Anterior cingulate cortex (tissue), 58 donors: ENCODE data around the gene COMT.
"Not testable (repeated sequence)": the region's sequence is repeated elsewhere in the genome, so short reads cannot be mapped to it uniquely, and the experiment has no call there.

Experiments used
- DNase-seq, 58 donors: peaks; one replicate each; lab custom pipeline; 2025; lab: John Stamatoyannopoulos, UW

The COMT gene

GRCh38 chr22:19906864-19907263, 34.7 kb upstream of the COMT start:
- not testable (repeated sequence) for DNase-seq

- not testable (repeated sequence) for DNase-seq
Measured at GRCh38 chr22:19907902-19908301, 33.7 kb upstream of the COMT start.

GRCh38 chr22:19909350-19910179, 32.0 kb upstream of the COMT start:
- DNase-seq: peak in 53 of 58 donors; percentile 22 to 87 (median 59)

GRCh38 chr22:19910180-19910744, 31.3 kb upstream of the COMT start:
- no peak for DNase-seq

- DNase-seq: no peak
Measured at GRCh38 chr22:19911540-19912270, 29.9 kb upstream of the COMT start.

GRCh38 chr22:19912271-19912999, 29.1 kb upstream of the COMT start:
- no peak for DNase-seq

- no peak for DNase-seq
Measured at GRCh38 chr22:19913337-19913936, 28.1 kb upstream of the COMT start.

- DNase-seq: no peak
Measured at GRCh38 chr22:19914201-19914943, 27.2 kb upstream of the COMT start.

- DNase-seq: no peak
Measured at GRCh38 chr22:19915287-19915954, 26.2 kb upstream of the COMT start.

- DNase-seq: no peak
Measured at GRCh38 chr22:19916006-19916405, 25.6 kb upstream of the COMT start.

GRCh38 chr22:19916941-19917340, 24.6 kb upstream of the COMT start:
- DNase-seq: no peak

GRCh38 chr22:19917389-19918138, 24.0 kb upstream of the COMT start:
- DNase-seq: no peak

GRCh38 chr22:19918332-19919106, 23.1 kb upstream of the COMT start:
- no peak for DNase-seq

GRCh38 chr22:19919701-19920363, 21.7 kb upstream of the COMT start:
- no peak for DNase-seq

GRCh38 chr22:19921544-19922081, 20.0 kb upstream of the COMT start:
- no peak for DNase-seq

- no peak for DNase-seq
Measured at GRCh38 chr22:19923914-19924513, 17.6 kb upstream of the COMT start.
